ENCODE measurements around the gene PDE5A. TPM values are rescaled to one million over a fixed set of nuclear protein-coding genes. Genes with fewer than 3 reads are reported as not detected.
A peak's percentile ranks its signal among the peaks of the same experiment; 100 is the strongest.

Gene PDE5A
- polyA plus RNA-seq, 1 of the 3 experiments (the other 2 are of a cell fraction), result 6.4 TPM

DNA sequence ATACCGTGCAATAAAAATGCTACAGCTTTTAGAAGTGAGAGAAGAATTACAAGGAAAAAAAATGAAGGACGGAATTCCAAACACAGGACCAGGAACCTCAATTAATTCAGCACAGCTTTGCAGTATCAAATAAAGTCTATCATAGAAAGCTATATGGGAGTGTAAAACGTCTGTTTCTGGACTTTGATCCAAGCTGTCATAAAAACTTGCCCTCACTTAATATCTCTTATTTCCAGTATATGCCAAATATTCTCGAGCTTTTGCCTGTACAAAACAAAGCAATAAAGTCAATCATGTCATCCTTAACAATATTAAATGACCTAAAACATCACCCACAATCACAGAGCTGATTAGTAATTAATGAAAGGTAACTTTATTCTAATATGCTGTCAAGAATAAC lies 4.2 kb downstream of the PDE5A start:
- CTCF ChIA-PET, result interaction anchor here (1.2 to 1.5 kb wide), 4 partner anchors 11 to 432 kb away, joined by 3 to 8 read pairs (median 5); no protein-coding TSS in a partner anchor

DNA sequence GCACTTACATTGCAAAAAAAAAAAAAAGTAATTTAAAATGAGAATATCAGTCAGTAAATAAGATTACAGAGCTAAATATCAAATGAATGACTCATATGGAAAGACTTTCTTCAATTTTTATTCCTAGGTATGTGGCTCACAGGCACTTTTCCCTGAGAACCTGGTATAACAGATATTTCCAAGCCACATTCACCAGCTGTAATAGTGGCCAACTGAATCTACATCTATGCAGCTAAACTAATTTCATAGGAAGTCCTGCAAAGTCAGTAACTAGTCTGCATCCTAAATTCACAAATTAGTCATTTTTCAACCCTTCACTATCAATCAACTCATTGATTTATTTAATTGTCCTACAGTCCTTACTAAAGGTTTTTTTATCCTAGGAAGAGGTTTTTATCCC lies 5.6 kb downstream of the PDE5A start:
- peaks cover 3 to 5% of the 10 kb centered on the region in 2 experiments; a peak in 2 of 4 replicates for H3K4me1 ChIP-seq (ENCODE audit: control insufficient read depth in 1 of 2, insufficient read depth in 2 of 2, low read depth in 1 of 2, low read length in 1 of 2)
- no peaks in the 10 kb centered on the region for H3K36me3 ChIP-seq (replicated peaks in 1 of 2; ENCODE audit: control insufficient read depth in 1 of 2, insufficient read depth in 2 of 2, low read length in 1 of 2)
- no peaks in the 10 kb centered on the region for H3K9me3 ChIP-seq
- H3F3A ChIP-seq (replicated peaks; ENCODE audit: insufficient read depth), result no peaks in the 10 kb centered on the region
- H3K4me3 ChIP-seq (ENCODE audit: low read depth in 2 of 2, low read length in 1 of 2), result no peak overlapping the region
- peak overlapping the region in 1 of 2 experiments; percentile 63; a peak in 2 of 4 replicates for H3K27ac ChIP-seq (ENCODE audit: low read depth in 2 of 2, low read length in 1 of 2)
- no peak for DNase-seq
- H3K9ac ChIP-seq, result no peak overlapping the region; the same call in 1 of the 2 replicates
- no peak overlapping the region for H2AFZ ChIP-seq (ENCODE audit: low read depth)
- H3K27me3 ChIP-seq (ENCODE audit: insufficient read depth), result no peaks in the 10 kb centered on the region
- no peaks in the 10 kb centered on the region for H3K9me2 ChIP-seq
- ChIA-PET POLR2A (no interaction called here), CTCF (interaction anchor here (0.6 to 1.9 kb wide), 3 partner anchors 10 to 82 kb away, joined by 4 to 7 read pairs (median 5); no protein-coding TSS in a partner anchor)
- H3K79me2 ChIP-seq (ENCODE audit: insufficient read depth), result peaks cover 18% of the 10 kb centered on the region; the same call in 1 of the 2 replicates
- no peaks in the 10 kb centered on the region for H4K20me1 ChIP-seq (ENCODE audit: insufficient read depth)
- H3K4me2 ChIP-seq, result no peak overlapping the region
- TF ChIP-seq RFX5 (IDR thresholded peaks at IDR 0.05; ENCODE audit: low read length) (no peak), EZH2phosphoT487 (IDR thresholded peaks at IDR 0.05; ENCODE audit: borderline replicate concordance, low read depth) (no peak), MEF2A (IDR thresholded peaks at IDR 0.05; ENCODE audit: borderline replicate concordance, low read depth) (no peak), MXI1 (IDR thresholded peaks at IDR 0.05; ENCODE audit: low read depth, low read length) (no peak), NRF1 (IDR thresholded peaks at IDR 0.05; ENCODE audit: low read depth, low read length) (no peak), ELF1 (IDR thresholded peaks at IDR 0.05) (no peak), TAF1 (IDR thresholded peaks at IDR 0.05; ENCODE audit: borderline replicate concordance, low read depth, low read length) (no peak), FOXM1 (IDR thresholded peaks at IDR 0.05; ENCODE audit: low read depth) (no peak), RXRA (IDR thresholded peaks at IDR 0.05; ENCODE audit: borderline replicate concordance, low read depth) (no peak), YY1 (IDR thresholded peaks at IDR 0.05; ENCODE audit: low read depth) (no peak), POLR2AphosphoS5 (IDR thresholded peaks at IDR 0.05; ENCODE audit: low read depth, low read length) (no peak), GABPA (IDR thresholded peaks at IDR 0.05; ENCODE audit: low read depth) (no peak), RAD21 (IDR thresholded peaks at IDR 0.05; ENCODE audit: low read length) (no peak), JUND (IDR thresholded peaks at IDR 0.05) (peak; percentile 56), NFIC (IDR thresholded peaks at IDR 0.05; ENCODE audit: borderline replicate concordance) (no peak), EP300 (IDR thresholded peaks at IDR 0.05; ENCODE audit: borderline replicate concordance in 1 of 2, low read depth in 1 of 2, low read length in 1 of 2) (peak in 1 of 2 experiments; percentile 59; a peak in 1 of 4 replicates)
- TF ChIP-seq, protein P1, sequence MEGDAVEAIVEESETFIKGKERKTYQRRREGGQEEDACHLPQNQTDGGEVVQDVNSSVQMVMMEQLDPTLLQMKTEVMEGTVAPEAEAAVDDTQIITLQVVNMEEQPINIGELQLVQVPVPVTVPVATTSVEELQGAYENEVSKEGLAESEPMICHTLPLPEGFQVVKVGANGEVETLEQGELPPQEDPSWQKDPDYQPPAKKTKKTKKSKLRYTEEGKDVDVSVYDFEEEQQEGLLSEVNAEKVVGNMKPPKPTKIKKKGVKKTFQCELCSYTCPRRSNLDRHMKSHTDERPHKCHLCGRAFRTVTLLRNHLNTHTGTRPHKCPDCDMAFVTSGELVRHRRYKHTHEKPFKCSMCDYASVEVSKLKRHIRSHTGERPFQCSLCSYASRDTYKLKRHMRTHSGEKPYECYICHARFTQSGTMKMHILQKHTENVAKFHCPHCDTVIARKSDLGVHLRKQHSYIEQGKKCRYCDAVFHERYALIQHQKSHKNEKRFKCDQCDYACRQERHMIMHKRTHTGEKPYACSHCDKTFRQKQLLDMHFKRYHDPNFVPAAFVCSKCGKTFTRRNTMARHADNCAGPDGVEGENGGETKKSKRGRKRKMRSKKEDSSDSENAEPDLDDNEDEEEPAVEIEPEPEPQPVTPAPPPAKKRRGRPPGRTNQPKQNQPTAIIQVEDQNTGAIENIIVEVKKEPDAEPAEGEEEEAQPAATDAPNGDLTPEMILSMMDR (IDR thresholded peaks at IDR 0.05), result no peak
- TF ChIP-seq, protein P2, sequence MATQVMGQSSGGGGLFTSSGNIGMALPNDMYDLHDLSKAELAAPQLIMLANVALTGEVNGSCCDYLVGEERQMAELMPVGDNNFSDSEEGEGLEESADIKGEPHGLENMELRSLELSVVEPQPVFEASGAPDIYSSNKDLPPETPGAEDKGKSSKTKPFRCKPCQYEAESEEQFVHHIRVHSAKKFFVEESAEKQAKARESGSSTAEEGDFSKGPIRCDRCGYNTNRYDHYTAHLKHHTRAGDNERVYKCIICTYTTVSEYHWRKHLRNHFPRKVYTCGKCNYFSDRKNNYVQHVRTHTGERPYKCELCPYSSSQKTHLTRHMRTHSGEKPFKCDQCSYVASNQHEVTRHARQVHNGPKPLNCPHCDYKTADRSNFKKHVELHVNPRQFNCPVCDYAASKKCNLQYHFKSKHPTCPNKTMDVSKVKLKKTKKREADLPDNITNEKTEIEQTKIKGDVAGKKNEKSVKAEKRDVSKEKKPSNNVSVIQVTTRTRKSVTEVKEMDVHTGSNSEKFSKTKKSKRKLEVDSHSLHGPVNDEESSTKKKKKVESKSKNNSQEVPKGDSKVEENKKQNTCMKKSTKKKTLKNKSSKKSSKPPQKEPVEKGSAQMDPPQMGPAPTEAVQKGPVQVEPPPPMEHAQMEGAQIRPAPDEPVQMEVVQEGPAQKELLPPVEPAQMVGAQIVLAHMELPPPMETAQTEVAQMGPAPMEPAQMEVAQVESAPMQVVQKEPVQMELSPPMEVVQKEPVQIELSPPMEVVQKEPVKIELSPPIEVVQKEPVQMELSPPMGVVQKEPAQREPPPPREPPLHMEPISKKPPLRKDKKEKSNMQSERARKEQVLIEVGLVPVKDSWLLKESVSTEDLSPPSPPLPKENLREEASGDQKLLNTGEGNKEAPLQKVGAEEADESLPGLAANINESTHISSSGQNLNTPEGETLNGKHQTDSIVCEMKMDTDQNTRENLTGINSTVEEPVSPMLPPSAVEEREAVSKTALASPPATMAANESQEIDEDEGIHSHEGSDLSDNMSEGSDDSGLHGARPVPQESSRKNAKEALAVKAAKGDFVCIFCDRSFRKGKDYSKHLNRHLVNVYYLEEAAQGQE (IDR thresholded peaks at IDR 0.05; ENCODE audit: low read depth, low read length), result no peak
- TF ChIP-seq, protein P3, sequence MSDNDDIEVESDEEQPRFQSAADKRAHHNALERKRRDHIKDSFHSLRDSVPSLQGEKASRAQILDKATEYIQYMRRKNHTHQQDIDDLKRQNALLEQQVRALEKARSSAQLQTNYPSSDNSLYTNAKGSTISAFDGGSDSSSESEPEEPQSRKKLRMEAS (IDR thresholded peaks at IDR 0.05; ENCODE audit: low read depth), result no peak
- TF ChIP-seq, protein P4, sequence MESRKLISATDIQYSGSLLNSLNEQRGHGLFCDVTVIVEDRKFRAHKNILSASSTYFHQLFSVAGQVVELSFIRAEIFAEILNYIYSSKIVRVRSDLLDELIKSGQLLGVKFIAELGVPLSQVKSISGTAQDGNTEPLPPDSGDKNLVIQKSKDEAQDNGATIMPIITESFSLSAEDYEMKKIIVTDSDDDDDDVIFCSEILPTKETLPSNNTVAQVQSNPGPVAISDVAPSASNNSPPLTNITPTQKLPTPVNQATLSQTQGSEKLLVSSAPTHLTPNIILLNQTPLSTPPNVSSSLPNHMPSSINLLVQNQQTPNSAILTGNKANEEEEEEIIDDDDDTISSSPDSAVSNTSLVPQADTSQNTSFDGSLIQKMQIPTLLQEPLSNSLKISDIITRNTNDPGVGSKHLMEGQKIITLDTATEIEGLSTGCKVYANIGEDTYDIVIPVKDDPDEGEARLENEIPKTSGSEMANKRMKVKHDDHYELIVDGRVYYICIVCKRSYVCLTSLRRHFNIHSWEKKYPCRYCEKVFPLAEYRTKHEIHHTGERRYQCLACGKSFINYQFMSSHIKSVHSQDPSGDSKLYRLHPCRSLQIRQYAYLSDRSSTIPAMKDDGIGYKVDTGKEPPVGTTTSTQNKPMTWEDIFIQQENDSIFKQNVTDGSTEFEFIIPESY (IDR thresholded peaks at IDR 0.05; ENCODE audit: borderline replicate concordance, low read depth), result no peak

More for the DNA sequence above, 4.2 kb downstream of the PDE5A start:
- 78% methylated on average over 4 of the region's 4 CpGs for WGBS (ENCODE audit: low lambda C conversion rate)
- Histone ChIP-seq H3F3A (replicated peaks; ENCODE audit: insufficient read depth) (no peaks in the 10 kb centered on the region), H2AFZ (ENCODE audit: low read depth) (no peak overlapping the region), H3K9ac (no peak overlapping the region), H3K9me3 (no peaks in the 10 kb centered on the region), H3K9me2 (no peaks in the 10 kb centered on the region), H3K27me3 (ENCODE audit: insufficient read depth) (no peaks in the 10 kb centered on the region), H3K4me2 (no peak overlapping the region), H4K20me1 (ENCODE audit: insufficient read depth) (no peaks in the 10 kb centered on the region), H3K4me3 (ENCODE audit: low read depth in 2 of 2, low read length in 1 of 2) (no peak overlapping the region), H3K79me2 (ENCODE audit: insufficient read depth) (peaks cover 18% of the 10 kb centered on the region; the same call in 1 of the 2 replicates), H3K36me3 (replicated peaks in 1 of 2; ENCODE audit: control insufficient read depth in 1 of 2, insufficient read depth in 2 of 2, low read length in 1 of 2) (no peaks in the 10 kb centered on the region), H3K27ac (ENCODE audit: low read depth in 2 of 2, low read length in 1 of 2) (no peak overlapping the region), H3K4me1 (ENCODE audit: control insufficient read depth in 1 of 2, insufficient read depth in 2 of 2, low read depth in 1 of 2, low read length in 1 of 2) (peaks cover 0 to 6% of the 10 kb centered on the region in 2 experiments; a peak in 2 of 4 replicates)
- POLR2A ChIA-PET, result no interaction called here
- no peak for DNase-seq
- TF ChIP-seq TAF1 (IDR thresholded peaks at IDR 0.05; ENCODE audit: borderline replicate concordance, low read depth, low read length) (no peak), NFIC (IDR thresholded peaks at IDR 0.05; ENCODE audit: borderline replicate concordance) (no peak), FOSL2 (IDR thresholded peaks at IDR 0.05; ENCODE audit: borderline replicate concordance, low read depth) (no peak), EP300 (IDR thresholded peaks at IDR 0.05; ENCODE audit: borderline replicate concordance in 1 of 2, low read depth in 1 of 2, low read length in 1 of 2) (no peak), JUND (IDR thresholded peaks at IDR 0.05) (no peak)

All from SK-N-SH (cell line).